Type B pancreatic cell (in vitro differentiated cells): ENCODE measurements around the gene CLEC1A. TPM values are rescaled to one million over a fixed set of nuclear protein-coding genes. Genes with fewer than 3 reads are reported as not detected.

Source experiments
- DNase-seq: peaks from one replicate; pipeline ENCODE4 v3.0.0; 2021; ENCODE audit warnings: mixed read lengths; ENCODE audit not compliant: unreplicated experiment; ENCODE audit errors: extremely low spot score
- H3K27ac Mint-ChIP-seq: 2 replicates; pipeline ENCODE4 v1.8.0; 2021; ENCODE audit warnings: mild to moderate bottlenecking, mixed read lengths
- H3K27me3 Mint-ChIP-seq: 2 replicates; pipeline ENCODE4 v1.8.0; 2021; ENCODE audit warnings: mixed read lengths
- H3K36me3 Mint-ChIP-seq: 2 replicates; pipeline ENCODE4 v1.8.0; 2021; ENCODE audit warnings: mixed read lengths
- H3K4me1 Mint-ChIP-seq: one replicate; pipeline ENCODE4 v1.8.0; 2021; ENCODE audit warnings: mixed read lengths; ENCODE audit not compliant: unreplicated experiment
- H3K4me3 Mint-ChIP-seq: 2 replicates; pipeline ENCODE4 v1.8.0; 2021; ENCODE audit warnings: mild to moderate bottlenecking, mixed read lengths
- H3K9me3 Mint-ChIP-seq: 2 replicates; pipeline ENCODE4 v1.8.0; 2021; ENCODE audit warnings: mixed read lengths
- CTCF ChIP-seq: fragments of 200-600 bp; sonication (generic); conservative IDR thresholded peaks from 2 replicates; pipeline ENCODE4 v1.5.0; 2021; ENCODE audit warnings: antibody characterized with exemption, mild to moderate bottlenecking
- total RNA-seq: library from RNA; stranded (reverse); gene quantifications from 2 replicates; pipeline ENCODE4 v1.2.1, GENCODE V29; 2021; ENCODE audit warnings: low replicate concordance

Gene CLEC1A
- total RNA-seq, 1 donor from 2014 or later: 3.6 TPM

DNA sequence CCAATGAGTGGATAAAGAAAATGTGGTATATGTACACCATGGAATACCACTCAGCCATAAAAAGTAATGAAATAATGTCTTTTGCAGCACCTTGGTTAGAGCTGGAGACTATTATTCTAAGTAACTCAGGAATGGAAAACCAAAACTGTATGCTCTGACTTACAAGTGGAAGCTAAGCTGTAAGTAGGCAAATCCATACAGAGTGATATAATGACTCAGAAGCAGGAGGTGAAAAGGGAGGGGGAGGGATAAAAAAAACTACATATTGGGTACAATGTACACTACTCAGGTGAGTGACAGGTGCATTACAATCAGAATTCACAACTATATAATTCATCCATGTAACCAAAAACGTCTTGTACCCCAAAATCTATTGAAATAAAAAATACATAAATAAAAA, 15.1 kb upstream of the CLEC1A start:
- no peak overlapping the region for H3K4me3 Mint-ChIP-seq
- DNase-seq: no peak
- H3K9me3 Mint-ChIP-seq: no peaks in the 10 kb centered on the region
- H3K4me1 Mint-ChIP-seq: no peaks in the 10 kb centered on the region
- no peak overlapping the region for H3K27ac Mint-ChIP-seq
- H3K27me3 Mint-ChIP-seq: no peaks in the 10 kb centered on the region
- TF ChIP-seq CTCF: no peak
- peaks cover 4% of the 10 kb centered on the region for H3K36me3 Mint-ChIP-seq

- Mint-ChIP-seq H3K36me3 (peaks cover 4% of the 10 kb centered on the region), H3K9me3 (no peaks in the 10 kb centered on the region), H3K4me3 (no peak overlapping the region), H3K4me1 (no peaks in the 10 kb centered on the region), H3K27ac (no peak overlapping the region), H3K27me3 (peaks cover 2% of the 10 kb centered on the region)
- no peak for DNase-seq
- TF ChIP-seq CTCF: no peak
Observed at GRCh38 chr12:10113075-10113474, 14.3 kb upstream of the CLEC1A start.

- DNase-seq: no peak
- Mint-ChIP-seq H3K9me3 (no peaks in the 10 kb centered on the region), H3K27ac (no peak overlapping the region), H3K36me3 (peaks cover 4% of the 10 kb centered on the region), H3K27me3 (peaks cover 2% of the 10 kb centered on the region), H3K4me1 (no peaks in the 10 kb centered on the region), H3K4me3 (no peak overlapping the region)
- no peak for TF ChIP-seq CTCF
Observed at GRCh38 chr12:10111451-10111850, 12.7 kb upstream of the CLEC1A start.

GRCh38 chr12:10110256-10110844, 11.6 kb upstream of the CLEC1A start:
- Mint-ChIP-seq H3K36me3 (peaks cover 8% of the 10 kb centered on the region), H3K4me3 (no peak overlapping the region), H3K27ac (no peak overlapping the region), H3K4me1 (no peaks in the 10 kb centered on the region), H3K27me3 (peaks cover 7% of the 10 kb centered on the region), H3K9me3 (no peaks in the 10 kb centered on the region)
- no peak for TF ChIP-seq CTCF
- DNase-seq: no peak

- H3K27me3 Mint-ChIP-seq: peaks cover 6% of the 10 kb centered on the region
Observed at GRCh38 chr12:10102322-10102721, 3.5 kb upstream of the CLEC1A start.

More at GRCh38 chr12:10102322-10102721, 3.5 kb upstream of the CLEC1A start:
- Mint-ChIP-seq H3K4me3 (no peak overlapping the region), H3K27ac (no peak overlapping the region), H3K36me3 (peaks cover 4% of the 10 kb centered on the region), H3K9me3 (peaks cover 6% of the 10 kb centered on the region), H3K4me1 (peaks cover 9% of the 10 kb centered on the region)
- no peak for TF ChIP-seq CTCF
- no peak for DNase-seq
